H1 (cell line): ENCODE measurements around the gene ZNF70.

ENCODE experiments used
- EP300 ChIP-seq, 2 experiments: IDR thresholded peaks; 1 replicate in 1 of 2; 2 replicates in 1 of 2; pipeline ENCODE4 v1.6.1; 2011 to 2012; ENCODE audit warnings: low read depth in 2 of 2, low read length in 2 of 2, mild to moderate bottlenecking in 2 of 2, borderline replicate concordance in 1 of 2, inconsistent platforms in 1 of 2, moderate library complexity in 1 of 2
- FOSL1 ChIP-seq: IDR thresholded peaks from 2 replicates; pipeline ENCODE4 v1.6.1; 2011; ENCODE audit warnings: mild to moderate bottlenecking, low read depth, low read length, moderate library complexity; ENCODE audit not compliant: insufficient read depth
- POLR2A ChIP-seq, 2 experiments: IDR thresholded peaks; 1 replicate in 1 of 2; 2 replicates in 1 of 2; pipeline ENCODE4 v1.6.1; 2011; ENCODE audit warnings: low read depth in 2 of 2, low read length in 2 of 2, mild to moderate bottlenecking in 2 of 2; ENCODE audit errors: control extremely low read depth in 1 of 2
- POLR2AphosphoS5 ChIP-seq: IDR thresholded peaks from 2 replicates; pipeline ENCODE4 v1.6.1; 2011; ENCODE audit warnings: low read depth, low read length
- SP1 ChIP-seq: IDR thresholded peaks from 2 replicates; pipeline ENCODE4 v1.6.1; 2011; ENCODE audit warnings: low read depth, low read length
- TAF7 ChIP-seq: optimal IDR thresholded peaks from 2 replicates; pipeline ENCODE3; 2011; ENCODE audit warnings: low read depth, mild to moderate bottlenecking, inconsistent platforms, low read length, moderate library complexity, borderline replicate concordance

- TF ChIP-seq SP1, result no peak
- no peak for TF ChIP-seq POLR2A (IDR thresholded peaks at IDR 0.05; ENCODE audit: control extremely low read depth in 1 of 2, low read depth in 2 of 2, low read length in 2 of 2)
- TF ChIP-seq EP300 (IDR thresholded peaks at IDR 0.05; ENCODE audit: borderline replicate concordance in 1 of 2, low read depth in 2 of 2, low read length in 2 of 2), result no peak
- TF ChIP-seq POLR2AphosphoS5, result no peak
- TF ChIP-seq FOSL1, result no peak
- TF ChIP-seq TAF7, result no peak
Observed at GRCh38 chr22:23779731-23780130, 28.8 kb upstream of the ZNF70 start.
